Nephron (organoid): ENCODE results near the gene LINGO4.

ENCODE experiments used
- H3K27ac Mint-ChIP-seq, 3 experiments: 2 replicates each; pipeline ENCODE4 v1.8.0; 2020; ENCODE audit warnings: mixed read lengths in 3 of 3, mild to moderate bottlenecking in 2 of 3, moderate library complexity in 1 of 3
- H3K27me3 Mint-ChIP-seq: 2 replicates; pipeline ENCODE4 v1.8.0; 2021; ENCODE audit warnings: low read depth, mild to moderate bottlenecking, moderate library complexity, mixed read lengths
- H3K36me3 Mint-ChIP-seq: 2 replicates; pipeline ENCODE4 v1.8.0; 2020; ENCODE audit warnings: low read depth, mixed read lengths
- H3K4me1 Mint-ChIP-seq: 2 replicates; pipeline ENCODE4 v1.8.0; 2020; ENCODE audit warnings: mixed read lengths
- H3K4me3 Mint-ChIP-seq, 3 experiments: 2 replicates each; pipeline ENCODE4 v1.8.0; 2020; ENCODE audit warnings: mild to moderate bottlenecking in 3 of 3, mixed read lengths in 3 of 3, moderate library complexity in 2 of 3
- H3K9me3 Mint-ChIP-seq: 2 replicates; pipeline ENCODE4 v1.8.0; 2020; ENCODE audit warnings: mixed read lengths
- TF ChIP-seq, protein P1 (sequence below), 3 experiments: fragments of 200-600 bp; sonication (generic); IDR thresholded peaks; one replicate each; pipeline ENCODE4 v1.5.0; 2021; ENCODE audit warnings: antibody characterized with exemption in 3 of 3; ENCODE audit not compliant: unreplicated experiment in 3 of 3

The LINGO4 gene

DNA sequence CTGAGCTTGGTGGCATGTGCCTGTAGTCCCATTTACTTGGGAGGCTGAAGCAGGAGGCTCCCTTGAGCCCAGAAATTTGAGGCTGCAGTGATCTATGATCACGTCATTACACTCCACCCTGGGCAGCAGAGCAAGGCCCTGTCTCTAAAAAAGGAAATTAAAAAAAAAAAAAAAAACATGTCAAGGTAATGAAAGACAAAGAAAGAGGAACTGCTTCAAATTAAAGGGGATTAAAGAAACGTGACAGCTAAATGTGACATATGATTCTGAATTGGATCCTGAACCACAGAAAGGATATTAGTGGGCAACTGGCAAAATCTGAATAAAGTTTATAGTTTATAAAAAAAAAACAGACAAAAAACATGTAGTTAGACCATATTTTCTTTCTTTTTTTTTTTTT, 38.2 kb upstream of the LINGO4 start:
- Mint-ChIP-seq H3K36me3 (no peaks in the 10 kb centered on the region), H3K27ac (no peak overlapping the region), H3K9me3 (no peaks in the 10 kb centered on the region), H3K4me3 (no peak overlapping the region), H3K27me3 (peaks cover 70% of the 10 kb centered on the region), H3K4me1 (no peaks in the 10 kb centered on the region)
- TF ChIP-seq, protein P1, sequence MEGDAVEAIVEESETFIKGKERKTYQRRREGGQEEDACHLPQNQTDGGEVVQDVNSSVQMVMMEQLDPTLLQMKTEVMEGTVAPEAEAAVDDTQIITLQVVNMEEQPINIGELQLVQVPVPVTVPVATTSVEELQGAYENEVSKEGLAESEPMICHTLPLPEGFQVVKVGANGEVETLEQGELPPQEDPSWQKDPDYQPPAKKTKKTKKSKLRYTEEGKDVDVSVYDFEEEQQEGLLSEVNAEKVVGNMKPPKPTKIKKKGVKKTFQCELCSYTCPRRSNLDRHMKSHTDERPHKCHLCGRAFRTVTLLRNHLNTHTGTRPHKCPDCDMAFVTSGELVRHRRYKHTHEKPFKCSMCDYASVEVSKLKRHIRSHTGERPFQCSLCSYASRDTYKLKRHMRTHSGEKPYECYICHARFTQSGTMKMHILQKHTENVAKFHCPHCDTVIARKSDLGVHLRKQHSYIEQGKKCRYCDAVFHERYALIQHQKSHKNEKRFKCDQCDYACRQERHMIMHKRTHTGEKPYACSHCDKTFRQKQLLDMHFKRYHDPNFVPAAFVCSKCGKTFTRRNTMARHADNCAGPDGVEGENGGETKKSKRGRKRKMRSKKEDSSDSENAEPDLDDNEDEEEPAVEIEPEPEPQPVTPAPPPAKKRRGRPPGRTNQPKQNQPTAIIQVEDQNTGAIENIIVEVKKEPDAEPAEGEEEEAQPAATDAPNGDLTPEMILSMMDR (IDR thresholded peaks at IDR 0.05; ENCODE audit: unreplicated experiment in 3 of 3), result no peak

DNA sequence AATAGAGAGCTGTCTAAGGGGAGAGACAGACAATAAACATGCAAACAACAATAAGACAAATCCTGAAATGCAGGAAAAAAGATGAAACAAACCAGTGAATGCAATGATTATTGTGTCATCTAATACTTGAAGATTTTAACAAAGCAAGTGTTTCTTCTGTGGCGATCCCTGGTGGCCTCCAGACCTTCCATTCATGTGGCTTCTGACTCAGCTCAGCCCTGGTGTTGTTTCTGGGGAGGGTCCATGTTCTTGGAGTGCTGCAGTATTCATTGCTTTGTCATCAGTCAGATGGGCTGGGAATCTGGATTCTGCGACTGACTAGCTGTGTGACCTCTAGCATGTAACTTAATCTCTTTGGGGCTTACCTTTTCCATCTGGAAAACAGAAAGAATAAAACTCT, 35.9 kb upstream of the LINGO4 start:
- no peaks in the 10 kb centered on the region for H3K36me3 Mint-ChIP-seq
- peaks cover 78% of the 10 kb centered on the region for H3K27me3 Mint-ChIP-seq
- no peak overlapping the region for H3K27ac Mint-ChIP-seq
- H3K4me1 Mint-ChIP-seq, result peaks cover 13% of the 10 kb centered on the region
- H3K9me3 Mint-ChIP-seq, result peaks cover 3% of the 10 kb centered on the region
- no peak overlapping the region for H3K4me3 Mint-ChIP-seq
- TF ChIP-seq, protein P1 (IDR thresholded peaks at IDR 0.05; ENCODE audit: unreplicated experiment in 3 of 3), result no peak

GRCh38 chr1:151840421-151840820, 35.2 kb upstream of the LINGO4 start:
- Mint-ChIP-seq H3K36me3 (no peaks in the 10 kb centered on the region), H3K27ac (no peak overlapping the region), H3K4me3 (peak overlapping the region; percentile 75 to 78 (median 75)), H3K9me3 (peaks cover 3% of the 10 kb centered on the region), H3K27me3 (peaks cover 79% of the 10 kb centered on the region), H3K4me1 (peaks cover 13% of the 10 kb centered on the region)
- TF ChIP-seq, protein P1 (IDR thresholded peaks at IDR 0.05; ENCODE audit: unreplicated experiment in 3 of 3), result no peak

DNA sequence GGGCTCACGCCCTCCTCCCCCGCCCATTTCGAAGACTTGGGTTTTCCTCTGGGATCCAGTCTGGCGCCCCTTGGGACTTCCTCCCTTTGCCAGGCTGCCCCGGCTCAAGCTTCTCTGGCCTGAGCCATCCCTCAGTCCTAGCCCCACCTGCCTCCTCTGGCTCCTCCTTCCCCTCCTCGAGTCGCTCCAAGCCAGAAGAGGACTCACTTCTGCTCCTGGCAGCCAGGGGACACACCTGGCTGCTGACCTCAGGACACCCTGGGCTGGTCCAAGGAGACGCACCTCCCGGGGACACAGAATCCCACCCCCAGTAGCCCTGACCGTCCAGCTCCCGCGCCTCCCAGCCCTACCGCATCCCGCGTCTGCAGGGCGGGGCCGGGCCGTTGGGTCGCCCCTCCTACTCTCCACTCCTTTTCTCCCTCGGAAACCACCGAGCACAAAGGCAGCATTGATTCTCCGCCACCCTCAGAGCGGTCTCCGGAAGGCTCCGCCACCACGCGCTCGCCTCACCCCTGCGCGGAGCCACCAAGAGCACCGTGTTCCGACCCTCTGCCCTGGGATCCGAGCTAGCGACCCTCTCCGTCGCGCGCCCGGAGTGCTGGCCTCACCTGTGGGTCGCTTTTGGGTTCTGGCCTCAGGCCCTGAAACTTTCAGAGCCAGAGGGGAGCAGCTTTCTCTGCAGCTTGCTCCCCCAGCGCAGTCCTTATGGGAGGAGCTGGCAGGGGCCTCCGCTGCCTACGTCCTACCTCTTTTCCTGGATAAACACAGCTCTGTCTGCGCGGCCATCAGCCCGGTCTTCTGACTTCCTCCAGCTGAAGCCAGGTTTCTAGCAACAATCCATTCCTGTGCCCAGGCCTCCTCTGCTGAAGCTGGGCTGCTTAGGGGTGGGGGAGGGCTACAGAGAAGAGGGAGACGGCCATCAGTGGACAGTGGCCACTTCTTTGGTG, 34.5 kb upstream of the LINGO4 start, which contains the start of gene C2CD4D:
C2CD4D (minus strand) TSS at position 364 of the 947 bp plus-strand sequence. CDS start 831 bp downstream, outside the sequence.
- H3K9me3 Mint-ChIP-seq, result peaks cover 3% of the 10 kb centered on the region

DNA sequence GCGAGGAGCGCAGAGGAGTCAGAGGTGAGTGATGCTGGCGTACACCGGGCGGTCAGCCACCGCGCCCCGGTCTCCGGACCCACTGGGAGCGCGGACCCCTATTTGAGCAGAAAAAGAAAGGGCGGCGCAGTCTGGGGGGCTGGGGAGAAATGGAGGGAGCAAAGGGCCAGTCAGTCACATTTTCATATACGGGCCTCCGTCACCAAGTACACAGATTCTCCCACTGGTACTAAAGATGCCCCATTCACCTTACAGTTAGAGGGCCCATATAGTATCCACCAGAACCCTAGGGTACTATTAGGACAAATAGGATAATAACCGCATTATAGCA, 33.8 kb upstream of the LINGO4 start:
- TF ChIP-seq, protein P1 (IDR thresholded peaks at IDR 0.05; ENCODE audit: unreplicated experiment in 3 of 3), result no peak
- H3K27ac Mint-ChIP-seq, result no peak overlapping the region
- peaks cover 3% of the 10 kb centered on the region for H3K9me3 Mint-ChIP-seq
- H3K4me1 Mint-ChIP-seq, result peaks cover 13% of the 10 kb centered on the region
- H3K27me3 Mint-ChIP-seq, result peaks cover 77% of the 10 kb centered on the region
- H3K4me3 Mint-ChIP-seq, result peak overlapping the region; percentile 75 to 78 (median 75)
- no peaks in the 10 kb centered on the region for H3K36me3 Mint-ChIP-seq

More for the DNA sequence above, 34.5 kb upstream of the LINGO4 start, which contains the start of gene C2CD4D:
- Mint-ChIP-seq H3K36me3 (no peaks in the 10 kb centered on the region), H3K4me1 (peaks cover 13% of the 10 kb centered on the region), H3K27ac (no peak within 1 kb of the TSS), H3K27me3 (peaks cover 84% of the 10 kb centered on the region), H3K4me3 (peak within 1 kb of the TSS; percentile 75 to 78 (median 75))
- TF ChIP-seq, protein P1 (IDR thresholded peaks at IDR 0.05; ENCODE audit: unreplicated experiment in 3 of 3), result no peak
